H1 (cell line): ENCODE results near the gene MYO7B. TPM values are rescaled to one million over a fixed set of nuclear protein-coding genes. Genes with fewer than 3 reads are reported as not detected.

ENCODE experiments used
- CTCF ChIA-PET: fragments of 300-600 bp; sonication (Branson Sonifier 250); formaldehyde crosslinking; loops from one replicate; lab custom pipeline; 2021; ENCODE audit not compliant: partially characterized antibody; lab: Charles Lee
- POLR2A ChIA-PET: fragments of 300-600 bp; sonication (Branson Sonifier 250); formaldehyde crosslinking; loops from one replicate; lab custom pipeline; 2021; ENCODE audit warnings: inconsistent platforms; ENCODE audit not compliant: partially characterized antibody; lab: Charles Lee
- DNase-seq, 2 experiments: peaks; one replicate each; pipeline versions ENCODE4 v3.0.0 to v3.0.0-alpha.2; 2010 to 2022; ENCODE audit warnings: low spot score in 2 of 2, low read depth in 1 of 2, mixed read lengths in 1 of 2
- FAIRE-seq: peaks from 2 replicates; lab custom pipeline; 2011; peaks lifted over from hg19 to GRCh38; lab: Jason Lieb, UNC
- H2AFZ ChIP-seq: 2 replicates; pipeline ENCODE4 v1.8.1; 2012; ENCODE audit warnings: low read length, inconsistent platforms
- H2AK5ac ChIP-seq: 2 replicates; pipeline ENCODE4 v1.6.1; 2013; ENCODE audit warnings: low read depth, low read length
- H2BK120ac ChIP-seq: replicated peaks from 2 replicates; pipeline ENCODE3; 2013; ENCODE audit warnings: low read depth, low read length, inconsistent platforms
- H2BK12ac ChIP-seq: 2 replicates; pipeline ENCODE4 v1.6.1; 2013; ENCODE audit warnings: low read depth, low read length
- H2BK15ac ChIP-seq: 2 replicates; pipeline ENCODE4 v1.6.1; 2013; ENCODE audit warnings: low read length
- H2BK20ac ChIP-seq: 2 replicates; pipeline ENCODE4 v1.6.1; 2013; ENCODE audit warnings: low read length
- H2BK5ac ChIP-seq: 2 replicates; pipeline ENCODE4 v1.6.1; 2013; ENCODE audit warnings: low read depth, low read length
- H3K14ac ChIP-seq: 2 replicates; pipeline ENCODE4 v1.6.1; 2013; ENCODE audit warnings: inconsistent platforms; ENCODE audit not compliant: insufficient read length
- H3K18ac ChIP-seq: 2 replicates; pipeline ENCODE4 v1.6.1; 2013; ENCODE audit warnings: low read length; ENCODE audit errors: extremely low read depth
- H3K23ac ChIP-seq: 2 replicates; pipeline ENCODE4 v1.6.1; 2013; ENCODE audit warnings: inconsistent platforms; ENCODE audit not compliant: insufficient read length
- H3K23me2 ChIP-seq: 2 replicates; pipeline ENCODE4 v1.6.1; 2013; ENCODE audit warnings: low read depth, low read length
- H3K27ac ChIP-seq: 2 replicates; pipeline ENCODE4 v1.6.1; 2011; ENCODE audit warnings: low read depth, low read length, inconsistent platforms
- H3K27me3 ChIP-seq, 4 experiments: replicated peaks in 1 of 4; 1 replicate in 1 of 4; 2 replicates in 3 of 4; pipeline versions ENCODE4 v1.6.1 to v1.8.1; 2011 to 2013; ENCODE audit warnings: low read length in 3 of 4, mild to moderate bottlenecking in 3 of 4, inconsistent platforms in 2 of 4, mixed read lengths in 2 of 4, moderate library complexity in 1 of 4; ENCODE audit not compliant: control insufficient read depth in 3 of 4, insufficient read depth in 3 of 4; ENCODE audit errors: extremely low read depth in 1 of 4
- H3K36me3 ChIP-seq, 4 experiments: 2 replicates each; pipeline versions ENCODE4 v1.6.1 to v1.8.1; 2011 to 2013; ENCODE audit warnings: mild to moderate bottlenecking in 4 of 4, low read length in 3 of 4, moderate library complexity in 2 of 4, control low read depth in 1 of 4, inconsistent platforms in 1 of 4; ENCODE audit not compliant: insufficient read depth in 4 of 4, control insufficient read depth in 2 of 4
- H3K4ac ChIP-seq: replicated peaks from 2 replicates; pipeline ENCODE3; 2013; ENCODE audit warnings: low read length, low read depth, mixed read lengths, inconsistent platforms; ENCODE audit not compliant: insufficient read length
- H3K4me1 ChIP-seq, 4 experiments: replicated peaks in 1 of 4; 1 replicate in 1 of 4; 2 replicates in 3 of 4; pipeline versions ENCODE4 v1.6.1 to v1.8.1; 2011 to 2013; ENCODE audit warnings: low read length in 3 of 4, inconsistent platforms in 2 of 4, mixed read lengths in 1 of 4; ENCODE audit not compliant: insufficient read depth in 4 of 4, control insufficient read depth in 3 of 4
- H3K4me2 ChIP-seq, 2 experiments: 2 replicates each; pipeline versions ENCODE4 v1.6.1 to v1.8.1; 2011 to 2013; ENCODE audit warnings: low read depth in 2 of 2, low read length in 2 of 2, control low read depth in 1 of 2, inconsistent platforms in 1 of 2, mild to moderate bottlenecking in 1 of 2; ENCODE audit not compliant: insufficient read depth in 1 of 2
- H3K4me3 ChIP-seq, 4 experiments: fragments of 200-600, 300-600 bp in 1 of 4; sonication (generic), shearing (Covaris generic), sonication (Bioruptor Twin) in 1 of 4; 2 replicates each; pipeline versions ENCODE4 v1.5.1 to v1.8.1; 2011 to 2016; ENCODE audit warnings: low read length in 4 of 4, low read depth in 3 of 4, control low read depth in 2 of 4, inconsistent platforms in 2 of 4, mild to moderate bottlenecking in 2 of 4, mixed read lengths in 1 of 4, moderate library complexity in 1 of 4; ENCODE audit not compliant: insufficient read depth in 2 of 4; ENCODE audit errors: extremely low read depth in 1 of 4
- H3K56ac ChIP-seq: replicated peaks from 2 replicates; pipeline ENCODE3; 2013; ENCODE audit warnings: low read depth, mild to moderate bottlenecking, mixed read lengths, low read length, inconsistent platforms; ENCODE audit not compliant: insufficient read length
- H3K79me1 ChIP-seq: 2 replicates; pipeline ENCODE4 v1.6.1; 2013; ENCODE audit warnings: low read depth, low read length, control low read depth
- H3K79me2 ChIP-seq, 2 experiments: 2 replicates each; pipeline versions ENCODE4 v1.6.1 to v1.8.1; 2012 to 2013; ENCODE audit warnings: low read length in 2 of 2, mild to moderate bottlenecking in 2 of 2, inconsistent platforms in 1 of 2; ENCODE audit not compliant: insufficient read depth in 2 of 2, control insufficient read depth in 1 of 2
- H3K9ac ChIP-seq, 4 experiments: replicated peaks in 1 of 4; 1 replicate in 1 of 4; 2 replicates in 3 of 4; pipeline versions ENCODE4 v1.6.1 to v1.8.1; 2011 to 2013; ENCODE audit warnings: low read depth in 3 of 4, low read length in 3 of 4, control low read depth in 2 of 4, mild to moderate bottlenecking in 2 of 4, moderate library complexity in 2 of 4, inconsistent platforms in 1 of 4; ENCODE audit errors: extremely low read depth in 1 of 4
- H3K9me3 ChIP-seq, 2 experiments: 2 replicates each; pipeline versions ENCODE4 v1.6.1 to v1.8.1; 2012 to 2013; ENCODE audit warnings: mild to moderate bottlenecking in 2 of 2, moderate library complexity in 2 of 2, control low read depth in 1 of 2, inconsistent platforms in 1 of 2, low read depth in 1 of 2, low read length in 1 of 2, mixed read lengths in 1 of 2; ENCODE audit not compliant: insufficient read depth in 2 of 2
- H4K20me1 ChIP-seq, 2 experiments: replicated peaks in 1 of 2; 2 replicates each; pipeline versions ENCODE3 to v1.8.1; 2011 to 2013; ENCODE audit warnings: inconsistent platforms in 2 of 2, low read length in 2 of 2, mild to moderate bottlenecking in 1 of 2; ENCODE audit not compliant: insufficient read depth in 2 of 2, control insufficient read depth in 1 of 2
- H4K5ac ChIP-seq: 2 replicates; pipeline ENCODE4 v1.6.1; 2013; ENCODE audit warnings: low read length, low read depth, mixed read lengths, inconsistent platforms; ENCODE audit not compliant: insufficient read length
- H4K8ac ChIP-seq: 2 replicates; pipeline ENCODE4 v1.8.0; 2013; ENCODE audit warnings: mild to moderate bottlenecking, moderate library complexity, low read length, inconsistent platforms; ENCODE audit not compliant: insufficient read depth; ENCODE audit errors: extremely low read depth
- H4K91ac ChIP-seq: replicated peaks from 2 replicates; pipeline ENCODE3; 2013; ENCODE audit warnings: low read length, mixed read lengths, inconsistent platforms; ENCODE audit not compliant: insufficient read length
- ATF2 ChIP-seq: IDR thresholded peaks from 2 replicates; pipeline ENCODE4 v1.6.1; 2012; ENCODE audit warnings: low read length, inconsistent platforms
- CEBPB ChIP-seq: IDR thresholded peaks from 2 replicates; pipeline ENCODE4 v1.6.1; 2012; ENCODE audit warnings: low read depth, low read length
- CHD2 ChIP-seq: IDR thresholded peaks from 2 replicates; pipeline ENCODE4 v1.6.1; 2012; ENCODE audit warnings: low read length, improper control_type of control experiment
- GABPA ChIP-seq: IDR thresholded peaks from 2 replicates; pipeline ENCODE4 v1.6.1; 2011; ENCODE audit warnings: mild to moderate bottlenecking, low read length, moderate library complexity, borderline replicate concordance; ENCODE audit not compliant: insufficient read depth
- HDAC2 ChIP-seq, 2 experiments: fragments of 300-600 bp in 1 of 2; sonication (generic) in 1 of 2; IDR thresholded peaks; 2 replicates each; pipeline ENCODE4 v1.6.1; 2011 to 2012; ENCODE audit warnings: low read depth in 2 of 2, low read length in 2 of 2, mild to moderate bottlenecking in 2 of 2, moderate library complexity in 2 of 2, borderline replicate concordance in 1 of 2, inconsistent platforms in 1 of 2
- JUN ChIP-seq: IDR thresholded peaks from 2 replicates; pipeline ENCODE4 v1.6.1; 2011; ENCODE audit warnings: low read depth, mild to moderate bottlenecking, improper control_type of control experiment, low read length
- JUND ChIP-seq: IDR thresholded peaks from 2 replicates; pipeline ENCODE4 v1.6.1; 2011; ENCODE audit warnings: mild to moderate bottlenecking, improper control_type of control experiment, low read length
- KDM1A ChIP-seq: fragments of 200-600, 300-600 bp; sonication (generic); IDR thresholded peaks from 2 replicates; pipeline ENCODE4 v1.7.1; 2016; ENCODE audit warnings: mild to moderate bottlenecking, low read length, borderline replicate concordance
- KDM5A ChIP-seq: fragments of 200-600 bp; IDR thresholded peaks from 2 replicates; pipeline ENCODE4 v1.7.1; 2012; ENCODE audit warnings: mild to moderate bottlenecking, low read length, inconsistent platforms, mixed read lengths
- POLR2AphosphoS5 ChIP-seq: IDR thresholded peaks from 2 replicates; pipeline ENCODE4 v1.6.1; 2011; ENCODE audit warnings: low read depth, low read length
- SP2 ChIP-seq: IDR thresholded peaks from 2 replicates; pipeline ENCODE4 v1.6.1; 2012; ENCODE audit warnings: mild to moderate bottlenecking, low read length, inconsistent platforms
- USF2 ChIP-seq: IDR thresholded peaks from 2 replicates; pipeline ENCODE4 v1.6.1; 2011; ENCODE audit warnings: low read length, improper control_type of control experiment
- ZNF274 ChIP-seq: IDR thresholded peaks from 2 replicates; pipeline ENCODE4 v1.7.0; 2012; ENCODE audit warnings: low read length, borderline replicate concordance; ENCODE audit errors: extremely low read depth
- polyA plus RNA-seq, 7 experiments: library from polyadenylated mRNA; depleted of rRNA in 3 of 7; stranded (reverse) in 5 of 7; unstranded in 2 of 7; fragments of >200 nt in 5 of 7; fragments of 200-250 nt in 2 of 7; gene quantifications; 1 replicate in 5 of 7; 2 replicates in 1 of 7; 4 replicates in 1 of 7; pipeline versions ENCODE4 v1.2.1 to v1.2.3, GENCODE V29; 2011 to 2013; ENCODE audit warnings: missing spikeins in 2 of 7, mixed read lengths in 2 of 7
- total RNA-seq: library from RNA; stranded (reverse); fragmentation: NEBNext Ultra II Directional; extraction: Animal tissue kit (Norgen Biotek cat#: 25700); gene quantifications from 2 replicates; pipeline ENCODE4 v1.2.1, GENCODE V29; 2021

The MYO7B gene
- total and polyA plus RNA-seq, 2 of the 8 experiments (the other 6 are each of a cell fraction or from before 2014, with no cell fraction given), result not detected

- Histone ChIP-seq H4K91ac (no peak overlapping the region), H3K4ac (no peak overlapping the region), H2AK5ac (no peak overlapping the region), H3K56ac (no peak overlapping the region), H2BK5ac (no peak overlapping the region), H3K79me2 (no peaks in the 10 kb centered on the region), H3K23ac (no peak overlapping the region), H2BK20ac (no peak overlapping the region), H4K20me1 (no peaks in the 10 kb centered on the region), H3K9me3 (no peaks in the 10 kb centered on the region; a peak in 1 of 4 replicates), H3K4me2 (no peak overlapping the region), H3K14ac (no peak overlapping the region), H3K23me2 (no peaks in the 10 kb centered on the region), H2AFZ (no peak overlapping the region), H3K4me1 (peaks cover 0 to 8% (median 0%) of the 10 kb centered on the region in 4 experiments; a peak in 2 of 7 replicates), H2BK15ac (no peak overlapping the region), H3K18ac (no peak overlapping the region), H2BK12ac (no peak overlapping the region), H3K36me3 (no peaks in the 10 kb centered on the region), H2BK120ac (no peak overlapping the region), H4K8ac (no peak overlapping the region), H3K27ac (no peak overlapping the region), H3K27me3 (peaks cover 0 to 5% (median 0%) of the 10 kb centered on the region in 4 experiments; a peak in 1 of 7 replicates), H3K79me1 (no peaks in the 10 kb centered on the region), H3K4me3 (no peak overlapping the region), H3K9ac (no peak overlapping the region), H4K5ac (no peak overlapping the region)
- no peak for FAIRE-seq
- TF ChIP-seq KDM5A, result no peak
- no peak for TF ChIP-seq JUND
- no peak for TF ChIP-seq ZNF274
- no peak for TF ChIP-seq ATF2
- no peak for TF ChIP-seq USF2
- TF ChIP-seq SP2, result no peak
- TF ChIP-seq JUN, result no peak
- no peak for TF ChIP-seq POLR2AphosphoS5
- no peak for TF ChIP-seq CHD2
- no peak for TF ChIP-seq CEBPB
- no peak for TF ChIP-seq HDAC2 (IDR thresholded peaks at IDR 0.05; ENCODE audit: borderline replicate concordance in 1 of 2, low read depth in 2 of 2, low read length in 2 of 2)
- no peak for TF ChIP-seq GABPA
- no peak for TF ChIP-seq KDM1A
- CTCF ChIA-PET, result interaction anchor here (0.7 to 6.0 kb wide), 6 partner anchors 12 to 116 kb away, joined by 3 to 40 read pairs (median 4); no protein-coding TSS in a partner anchor
- POLR2A ChIA-PET, result no interaction called here
- no peak for DNase-seq
Observed at GRCh38 chr2:127683056-127683455, 147.6 kb downstream of the MYO7B start.
